ENCODE results near the gene SETX.

DNA sequence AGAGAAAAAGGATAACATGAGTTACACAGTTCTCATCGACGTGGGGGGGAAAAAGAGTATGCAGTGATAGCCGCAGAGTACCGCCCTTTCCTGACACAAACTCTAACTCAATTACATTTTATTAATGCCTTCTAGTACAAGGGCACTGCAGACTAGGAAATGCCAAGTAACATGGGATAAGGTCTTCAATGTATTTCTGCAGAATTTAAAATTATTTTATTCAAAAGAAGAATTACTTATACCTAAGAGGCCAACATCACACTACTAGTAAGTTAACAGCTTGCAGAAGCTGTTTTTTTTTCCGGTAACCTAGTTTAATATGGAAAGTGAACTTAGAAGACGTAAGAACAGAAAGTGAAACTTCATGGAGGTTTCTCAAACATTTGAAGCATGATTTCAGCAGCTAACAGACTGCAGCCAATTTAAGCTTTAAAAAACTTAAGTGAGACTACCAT is 3.9 kb downstream of the SETX start:
- TF ChIP-seq, protein P1, sequence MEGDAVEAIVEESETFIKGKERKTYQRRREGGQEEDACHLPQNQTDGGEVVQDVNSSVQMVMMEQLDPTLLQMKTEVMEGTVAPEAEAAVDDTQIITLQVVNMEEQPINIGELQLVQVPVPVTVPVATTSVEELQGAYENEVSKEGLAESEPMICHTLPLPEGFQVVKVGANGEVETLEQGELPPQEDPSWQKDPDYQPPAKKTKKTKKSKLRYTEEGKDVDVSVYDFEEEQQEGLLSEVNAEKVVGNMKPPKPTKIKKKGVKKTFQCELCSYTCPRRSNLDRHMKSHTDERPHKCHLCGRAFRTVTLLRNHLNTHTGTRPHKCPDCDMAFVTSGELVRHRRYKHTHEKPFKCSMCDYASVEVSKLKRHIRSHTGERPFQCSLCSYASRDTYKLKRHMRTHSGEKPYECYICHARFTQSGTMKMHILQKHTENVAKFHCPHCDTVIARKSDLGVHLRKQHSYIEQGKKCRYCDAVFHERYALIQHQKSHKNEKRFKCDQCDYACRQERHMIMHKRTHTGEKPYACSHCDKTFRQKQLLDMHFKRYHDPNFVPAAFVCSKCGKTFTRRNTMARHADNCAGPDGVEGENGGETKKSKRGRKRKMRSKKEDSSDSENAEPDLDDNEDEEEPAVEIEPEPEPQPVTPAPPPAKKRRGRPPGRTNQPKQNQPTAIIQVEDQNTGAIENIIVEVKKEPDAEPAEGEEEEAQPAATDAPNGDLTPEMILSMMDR (conservative IDR thresholded peaks at IDR 0.05; ENCODE audit: low read length) = no peak
- no peak for TF ChIP-seq EZH2phosphoT487 (IDR thresholded peaks at IDR 0.05; ENCODE audit: borderline replicate concordance, low read depth, low read length)

Data from OCI-LY7 (cell line).